H9 (cell line): ENCODE data around the gene RAB24. TPM values are rescaled to one million over a fixed set of nuclear protein-coding genes. Genes with fewer than 3 reads are reported as not detected.

Experiments
- DNase-seq: peaks from one replicate; pipeline ENCODE4 v3.0.0-alpha.2; 2017
- H2AFZ ChIP-seq: one replicate; pipeline ENCODE4 v1.6.1; 2013; ENCODE audit warnings: mild to moderate bottlenecking, low read length, control low read depth, moderate library complexity
- H2AK5ac ChIP-seq: 2 replicates; pipeline ENCODE4 v1.6.1; 2013; ENCODE audit warnings: low read length, control low read depth, mixed read lengths; ENCODE audit not compliant: insufficient read length
- H2BK120ac ChIP-seq: one replicate; pipeline ENCODE4 v1.6.1; 2013; ENCODE audit warnings: low read depth, mild to moderate bottlenecking, low read length, control low read depth, inconsistent platforms; ENCODE audit not compliant: poor library complexity, severe bottlenecking
- H2BK12ac ChIP-seq: 2 replicates; pipeline ENCODE4 v1.6.1; 2013; ENCODE audit warnings: low read length, control low read depth, mixed read lengths, low read depth; ENCODE audit not compliant: insufficient read length
- H2BK15ac ChIP-seq: 2 replicates; pipeline ENCODE4 v1.6.1; 2013; ENCODE audit warnings: low read depth, low read length, control low read depth
- H2BK20ac ChIP-seq: one replicate; pipeline ENCODE4 v1.6.1; 2013; ENCODE audit warnings: low read depth, mild to moderate bottlenecking, low read length, control low read depth, inconsistent platforms; ENCODE audit not compliant: poor library complexity, severe bottlenecking
- H2BK5ac ChIP-seq: 2 replicates; pipeline ENCODE4 v1.6.1; 2013; ENCODE audit warnings: low read length, control low read depth, mixed read lengths; ENCODE audit not compliant: insufficient read length
- H3K14ac ChIP-seq: 2 replicates; pipeline ENCODE4 v1.6.1; 2013; ENCODE audit warnings: low read length, control low read depth; ENCODE audit not compliant: insufficient read depth
- H3K18ac ChIP-seq: 2 replicates; pipeline ENCODE4 v1.6.1; 2013; ENCODE audit warnings: low read depth, mild to moderate bottlenecking, mixed read lengths, low read length, control low read depth; ENCODE audit not compliant: insufficient read length
- H3K23ac ChIP-seq: 2 replicates; pipeline ENCODE4 v1.6.1; 2013; ENCODE audit warnings: low read length, control low read depth, mixed read lengths, low read depth; ENCODE audit not compliant: insufficient read length
- H3K23me2 ChIP-seq: 2 replicates; pipeline ENCODE4 v1.6.1; 2013; ENCODE audit warnings: low read depth, mild to moderate bottlenecking, mixed read lengths, low read length, control low read depth; ENCODE audit not compliant: insufficient read length, poor library complexity, severe bottlenecking
- H3K27ac ChIP-seq: 2 replicates; pipeline ENCODE4 v1.5.1; 2013; ENCODE audit warnings: low read length, control low read depth, mixed read lengths, low read depth; ENCODE audit not compliant: insufficient read length
- H3K27me3 ChIP-seq: 2 replicates; pipeline ENCODE4 v1.6.1; 2013; ENCODE audit warnings: low read length, control low read depth, inconsistent platforms; ENCODE audit not compliant: insufficient read depth
- H3K4ac ChIP-seq: 2 replicates; pipeline ENCODE4 v1.6.1; 2013; ENCODE audit warnings: low read depth, mild to moderate bottlenecking, control low read depth, inconsistent platforms, low read length, moderate library complexity
- H3K4me1 ChIP-seq: 2 replicates; pipeline ENCODE4 v1.6.1; 2013; ENCODE audit warnings: low read length, control low read depth, inconsistent platforms; ENCODE audit not compliant: insufficient read depth
- H3K4me2 ChIP-seq: 2 replicates; pipeline ENCODE4 v1.6.1; 2013; ENCODE audit warnings: low read length, control low read depth, mixed read lengths; ENCODE audit not compliant: insufficient read length, insufficient read depth
- H3K56ac ChIP-seq: 2 replicates; pipeline ENCODE4 v1.6.1; 2013; ENCODE audit warnings: low read depth, mild to moderate bottlenecking, mixed read lengths, low read length, control low read depth; ENCODE audit not compliant: insufficient read length
- H3K79me1 ChIP-seq: 2 replicates; pipeline ENCODE4 v1.6.1; 2013; ENCODE audit warnings: low read depth, mild to moderate bottlenecking, moderate library complexity, low read length, control low read depth, inconsistent platforms; ENCODE audit not compliant: insufficient read depth, poor library complexity, severe bottlenecking
- H3K79me2 ChIP-seq: 2 replicates; pipeline ENCODE4 v1.6.1; 2013; ENCODE audit warnings: low read length, control low read depth, inconsistent platforms; ENCODE audit not compliant: insufficient read depth
- H3K9ac ChIP-seq: 2 replicates; pipeline ENCODE4 v1.6.1; 2013; ENCODE audit warnings: low read length, control low read depth, mixed read lengths; ENCODE audit not compliant: insufficient read length; ENCODE audit errors: extremely low read depth
- H3K9me3 ChIP-seq: one replicate; pipeline ENCODE4 v1.6.1; 2013; ENCODE audit warnings: low read depth, low read length, inconsistent platforms; ENCODE audit not compliant: control insufficient read depth
- H3T11ph ChIP-seq: one replicate; pipeline ENCODE4 v1.6.1; 2013; ENCODE audit warnings: mild to moderate bottlenecking, low read length, control low read depth, inconsistent platforms
- H4K20me1 ChIP-seq: one replicate; pipeline ENCODE4 v1.6.1; 2013; ENCODE audit not compliant: control insufficient read depth, insufficient read length, insufficient read depth
- H4K5ac ChIP-seq: 2 replicates; pipeline ENCODE4 v1.6.1; 2013; ENCODE audit warnings: low read depth, mild to moderate bottlenecking, mixed read lengths, low read length, control low read depth; ENCODE audit not compliant: insufficient read length
- H4K8ac ChIP-seq: replicated peaks from 2 replicates; pipeline ENCODE4 v1.6.1; 2013; ENCODE audit warnings: low read length, control low read depth, mixed read lengths, low read depth; ENCODE audit not compliant: insufficient read length
- H4K91ac ChIP-seq: 2 replicates; pipeline ENCODE4 v1.6.1; 2013; ENCODE audit warnings: low read depth, mild to moderate bottlenecking, moderate library complexity, mixed read lengths, low read length, control low read depth; ENCODE audit not compliant: insufficient read length
- H3K27ac Mint-ChIP-seq, 3 experiments: 2 replicates in 2 of 3; 3 replicates in 1 of 3; pipeline ENCODE4 v1.8.0; 2020 to 2021; ENCODE audit warnings: mixed read lengths in 3 of 3, mild to moderate bottlenecking in 1 of 3, moderate library complexity in 1 of 3
- H3K27me3 Mint-ChIP-seq: 2 replicates; pipeline ENCODE4 v1.8.0; 2021; ENCODE audit warnings: low read depth, mild to moderate bottlenecking, moderate library complexity, mixed read lengths
- H3K36me3 Mint-ChIP-seq, 3 experiments: 2 replicates in 2 of 3; 3 replicates in 1 of 3; pipeline ENCODE4 v1.8.0; 2020 to 2021; ENCODE audit warnings: low read depth in 3 of 3, mixed read lengths in 3 of 3; ENCODE audit not compliant: insufficient read depth in 1 of 3
- H3K4me1 Mint-ChIP-seq, 2 experiments: 2 replicates each; pipeline ENCODE4 v1.8.0; 2020; ENCODE audit warnings: mixed read lengths in 2 of 2
- H3K4me3 Mint-ChIP-seq, 2 experiments: 2 replicates in 1 of 2; 3 replicates in 1 of 2; pipeline ENCODE4 v1.8.0; 2020 to 2021; ENCODE audit warnings: mild to moderate bottlenecking in 2 of 2, mixed read lengths in 2 of 2, moderate library complexity in 1 of 2
- H3K9me3 Mint-ChIP-seq, 2 experiments: 2 replicates in 1 of 2; 3 replicates in 1 of 2; pipeline ENCODE4 v1.8.0; 2020; ENCODE audit warnings: mild to moderate bottlenecking in 2 of 2, mixed read lengths in 2 of 2, moderate library complexity in 1 of 2
- WGBS: extraction: QIAGEN DNeasy Blood & Tissue Kit; methylation state at CpG from one replicate; pipeline ENCODE4 v1.1.7; 2013; ENCODE audit warnings: missing lambda C conversion rate, low lambda C conversion rate, mixed read lengths; ENCODE audit not compliant: insufficient read length; ENCODE audit errors: extremely low coverage; 5-methylcytosine and 5-hydroxymethylcytosine counted together
- total RNA-seq: library from RNA; stranded (reverse); gene quantifications from 2 replicates; pipeline ENCODE4 v1.2.1, GENCODE V29; 2021
- TF ChIP-seq, protein P1 (sequence below): fragments of 200-600 bp; sonication (generic); conservative IDR thresholded peaks from 3 replicates; pipeline ENCODE4 v1.8.0; 2021; ENCODE audit warnings: antibody characterized with exemption, mild to moderate bottlenecking

RAB24 gene
- total RNA-seq, 1 experiment from 2014 or later: 17.6 TPM

DNA sequence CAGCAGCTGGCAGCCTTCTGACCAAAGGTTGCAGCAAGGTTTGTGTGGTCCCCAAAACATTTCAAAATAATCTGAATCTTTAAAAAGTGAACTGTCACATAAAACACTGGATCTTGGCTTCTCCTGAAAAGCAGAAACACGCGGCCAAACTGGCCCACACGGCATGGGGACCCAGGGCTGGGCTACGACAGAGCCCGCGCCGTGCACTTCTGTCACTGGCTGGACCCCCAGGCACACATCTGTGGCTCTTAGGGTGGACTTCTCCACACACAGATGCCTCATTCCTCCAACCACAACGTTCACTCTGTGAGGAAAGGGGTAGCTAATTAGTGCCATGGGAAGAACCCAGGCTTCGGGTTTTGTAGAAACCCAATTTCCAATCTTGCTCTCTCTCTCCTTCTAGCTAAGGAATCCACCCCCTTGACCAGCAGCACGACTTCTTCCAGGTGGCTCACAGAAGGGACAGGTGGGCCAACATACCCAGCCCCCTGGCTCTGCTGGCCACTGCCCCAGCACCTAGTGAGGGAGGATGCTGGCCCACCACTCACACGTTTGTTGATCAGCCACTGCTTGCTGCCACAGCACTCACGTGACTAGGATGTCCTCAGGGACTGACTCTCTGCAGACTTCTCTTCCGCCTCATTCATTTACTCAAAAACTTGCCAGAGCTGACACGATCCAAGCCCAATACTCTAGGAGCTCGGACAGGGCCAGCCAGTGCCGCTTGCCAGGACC lies 30.1 kb upstream of the RAB24 start:
- no peaks in the 10 kb centered on the region for H3K9me3 ChIP-seq
- H2BK15ac ChIP-seq: no peak overlapping the region
- no peak overlapping the region for H4K5ac ChIP-seq
- no peak overlapping the region for H3T11ph ChIP-seq
- H2AFZ ChIP-seq: no peak overlapping the region
- H3K4me2 ChIP-seq: no peak overlapping the region
- H3K27me3 Mint-ChIP-seq: no peaks in the 10 kb centered on the region
- no CpG with 5 or more reads among the region's 16 CpGs for WGBS
- H3K4me3 Mint-ChIP-seq: no peak overlapping the region
- H3K27me3 ChIP-seq: no peaks in the 10 kb centered on the region
- H2BK12ac ChIP-seq: no peak overlapping the region
- H3K4me1 Mint-ChIP-seq: peaks cover 9 to 12% of the 10 kb centered on the region in 2 experiments
- no peak overlapping the region for H2AK5ac ChIP-seq
- no peak overlapping the region for H2BK120ac ChIP-seq
- no peak overlapping the region for H4K91ac ChIP-seq
- no peak for DNase-seq
- TF ChIP-seq, protein P1, sequence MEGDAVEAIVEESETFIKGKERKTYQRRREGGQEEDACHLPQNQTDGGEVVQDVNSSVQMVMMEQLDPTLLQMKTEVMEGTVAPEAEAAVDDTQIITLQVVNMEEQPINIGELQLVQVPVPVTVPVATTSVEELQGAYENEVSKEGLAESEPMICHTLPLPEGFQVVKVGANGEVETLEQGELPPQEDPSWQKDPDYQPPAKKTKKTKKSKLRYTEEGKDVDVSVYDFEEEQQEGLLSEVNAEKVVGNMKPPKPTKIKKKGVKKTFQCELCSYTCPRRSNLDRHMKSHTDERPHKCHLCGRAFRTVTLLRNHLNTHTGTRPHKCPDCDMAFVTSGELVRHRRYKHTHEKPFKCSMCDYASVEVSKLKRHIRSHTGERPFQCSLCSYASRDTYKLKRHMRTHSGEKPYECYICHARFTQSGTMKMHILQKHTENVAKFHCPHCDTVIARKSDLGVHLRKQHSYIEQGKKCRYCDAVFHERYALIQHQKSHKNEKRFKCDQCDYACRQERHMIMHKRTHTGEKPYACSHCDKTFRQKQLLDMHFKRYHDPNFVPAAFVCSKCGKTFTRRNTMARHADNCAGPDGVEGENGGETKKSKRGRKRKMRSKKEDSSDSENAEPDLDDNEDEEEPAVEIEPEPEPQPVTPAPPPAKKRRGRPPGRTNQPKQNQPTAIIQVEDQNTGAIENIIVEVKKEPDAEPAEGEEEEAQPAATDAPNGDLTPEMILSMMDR: no peak
- no peak overlapping the region for H3K56ac ChIP-seq
- H3K14ac ChIP-seq: no peak overlapping the region
- H3K4me1 ChIP-seq: no peaks in the 10 kb centered on the region; the same call in 1 of the 2 replicates
- H3K18ac ChIP-seq: no peak overlapping the region
- H2BK5ac ChIP-seq: no peak overlapping the region
- no peaks in the 10 kb centered on the region for H3K9me3 Mint-ChIP-seq
- H3K36me3 Mint-ChIP-seq: peaks cover 16 to 76% (median 62%) of the 10 kb centered on the region in 3 experiments; a peak in 6 of 7 replicates
- H3K9ac ChIP-seq: no peak overlapping the region
- H3K79me2 ChIP-seq: no peaks in the 10 kb centered on the region
- H3K4ac ChIP-seq: no peak overlapping the region
- H2BK20ac ChIP-seq: no peak overlapping the region
- peak overlapping the region in 1 of 3 experiments; percentile 84; a peak in 2 of 7 replicates for H3K27ac Mint-ChIP-seq
- H4K20me1 ChIP-seq: no peaks in the 10 kb centered on the region
- no peak overlapping the region for H3K27ac ChIP-seq
- no peak overlapping the region for H3K23ac ChIP-seq
- no peaks in the 10 kb centered on the region for H3K23me2 ChIP-seq
- H4K8ac ChIP-seq: no peak overlapping the region
- no peaks in the 10 kb centered on the region for H3K79me1 ChIP-seq
